Measurements from ENCODE around the gene MICALL1. TPM values are rescaled to one million over a fixed set of nuclear protein-coding genes. Genes with fewer than 3 reads are reported as not detected.
A peak's percentile ranks its signal among the peaks of the same experiment; 100 is the strongest.

The MICALL1 gene
- total RNA-seq, 4 donors from 2014 or later, result 64.7 to 139 (median 88.4) TPM

DNA sequence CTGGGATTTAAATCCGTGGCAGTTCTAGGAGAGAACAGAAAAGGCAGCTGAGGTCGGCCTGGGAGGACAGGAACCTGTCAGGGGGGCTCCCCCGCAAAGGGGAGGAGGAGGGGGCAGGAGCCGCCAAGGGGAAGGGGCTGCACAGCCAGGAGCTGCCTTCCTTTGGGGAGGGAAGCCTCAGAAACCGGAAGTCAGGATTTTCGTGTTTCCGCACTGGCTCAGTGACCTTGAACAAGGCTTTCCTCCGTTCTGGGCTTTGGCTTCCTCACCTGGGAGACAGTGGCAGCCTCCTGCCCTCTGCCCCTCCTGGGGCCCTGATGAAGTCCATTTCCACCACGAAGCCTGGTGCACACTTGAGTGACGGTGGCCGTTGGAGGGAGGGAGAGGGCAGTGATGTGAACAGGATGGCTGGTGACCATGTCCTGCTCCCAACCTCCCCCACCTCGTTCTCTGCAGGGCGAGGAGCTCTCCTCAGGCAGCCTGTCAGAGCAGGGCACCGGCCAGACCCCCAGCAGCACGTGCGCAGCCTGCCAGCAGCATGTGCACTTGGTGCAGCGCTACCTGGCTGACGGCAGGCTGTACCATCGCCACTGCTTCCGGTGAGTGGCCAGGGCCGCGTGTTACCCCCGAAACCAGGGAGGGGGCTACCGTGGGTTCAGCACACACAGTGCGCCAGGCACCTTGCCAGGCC is 12.6 kb downstream of the MICALL1 start:
- no peak overlapping the region for H3K4me3 ChIP-seq
- no peak for DNase-seq
- no peaks in the 10 kb centered on the region for H3K27me3 ChIP-seq
- peaks cover 37 to 99% (median 60%) of the 10 kb centered on the region in 3 donors for H3K36me3 ChIP-seq
- intact Hi-C loops (cut with DNase I), result no loop called here
- 80 to 94% methylated on average over 8 to 11 of the region's 25 CpGs for WGBS, 2 donors
- TF ChIP-seq POLR2A (IDR thresholded peaks at IDR 0.05), result no peak
- TF ChIP-seq, protein P1, sequence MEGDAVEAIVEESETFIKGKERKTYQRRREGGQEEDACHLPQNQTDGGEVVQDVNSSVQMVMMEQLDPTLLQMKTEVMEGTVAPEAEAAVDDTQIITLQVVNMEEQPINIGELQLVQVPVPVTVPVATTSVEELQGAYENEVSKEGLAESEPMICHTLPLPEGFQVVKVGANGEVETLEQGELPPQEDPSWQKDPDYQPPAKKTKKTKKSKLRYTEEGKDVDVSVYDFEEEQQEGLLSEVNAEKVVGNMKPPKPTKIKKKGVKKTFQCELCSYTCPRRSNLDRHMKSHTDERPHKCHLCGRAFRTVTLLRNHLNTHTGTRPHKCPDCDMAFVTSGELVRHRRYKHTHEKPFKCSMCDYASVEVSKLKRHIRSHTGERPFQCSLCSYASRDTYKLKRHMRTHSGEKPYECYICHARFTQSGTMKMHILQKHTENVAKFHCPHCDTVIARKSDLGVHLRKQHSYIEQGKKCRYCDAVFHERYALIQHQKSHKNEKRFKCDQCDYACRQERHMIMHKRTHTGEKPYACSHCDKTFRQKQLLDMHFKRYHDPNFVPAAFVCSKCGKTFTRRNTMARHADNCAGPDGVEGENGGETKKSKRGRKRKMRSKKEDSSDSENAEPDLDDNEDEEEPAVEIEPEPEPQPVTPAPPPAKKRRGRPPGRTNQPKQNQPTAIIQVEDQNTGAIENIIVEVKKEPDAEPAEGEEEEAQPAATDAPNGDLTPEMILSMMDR (IDR thresholded peaks at IDR 0.05), result no peak
- H3K9me3 ChIP-seq, result no peaks in the 10 kb centered on the region
- H3K27ac ChIP-seq, result peak overlapping the region in 2 of 4 donors; percentile 9 to 16
- peaks cover 0 to 5% (median 0%) of the 10 kb centered on the region in 3 donors for H3K4me1 ChIP-seq

GRCh38 chr22:37920126-37920525 is 14.0 kb downstream of the MICALL1 start:
- no peaks in the 10 kb centered on the region for H3K9me3 ChIP-seq
- H3K36me3 ChIP-seq, result peaks cover 46 to 99% (median 66%) of the 10 kb centered on the region in 3 donors
- DNase-seq, result no peak
- H3K27me3 ChIP-seq, result no peaks in the 10 kb centered on the region
- peak overlapping the region in 1 of 4 donors; percentile 30 for H3K27ac ChIP-seq
- 65 to 69% methylated on average over 5 of the region's 5 CpGs for WGBS, 2 donors
- no peak overlapping the region for H3K4me3 ChIP-seq
- H3K4me1 ChIP-seq, result peaks cover 0 to 12% (median 0%) of the 10 kb centered on the region in 3 donors
- intact Hi-C loops (cut with DNase I), result no loop called here
- no peak for TF ChIP-seq POLR2A (IDR thresholded peaks at IDR 0.05)
- TF ChIP-seq, protein P1 (IDR thresholded peaks at IDR 0.05), result no peak

GRCh38 chr22:37922191-37922590 is 16.1 kb downstream of the MICALL1 start:
- 57 to 79% methylated on average over 1 to 2 of the region's 11 CpGs for whole genome bisulfite sequencing, 2 donors

DNA sequence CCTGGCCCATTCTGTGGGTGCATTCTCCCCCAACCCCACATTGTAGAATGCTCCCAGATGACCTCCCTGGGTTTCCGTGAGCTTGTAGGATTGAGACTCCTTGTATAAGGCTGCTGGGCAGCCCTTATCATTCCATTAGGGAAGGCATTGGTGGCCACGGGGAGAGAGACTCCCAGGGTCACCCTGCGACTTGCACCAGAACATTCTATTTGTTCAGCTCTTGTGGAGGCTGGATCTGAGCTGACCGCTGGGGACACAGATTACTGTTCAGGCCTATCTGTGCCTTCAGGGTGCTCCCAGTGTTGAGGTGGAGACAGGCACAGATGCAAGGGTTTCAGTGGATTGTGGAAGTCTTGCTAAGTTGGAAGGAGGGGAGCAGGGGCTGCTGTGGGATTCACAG is 17.8 kb downstream of the MICALL1 start:
- TF ChIP-seq, protein P1 (IDR thresholded peaks at IDR 0.05), result no peak
- no peak for TF ChIP-seq POLR2A (IDR thresholded peaks at IDR 0.05)
- intact Hi-C loops (cut with DNase I), result no loop called here
- no peak overlapping the region for H3K27ac ChIP-seq
- H3K4me3 ChIP-seq, result no peak overlapping the region
- WGBS, 2 donors, result 100% methylated on average over 1 of the region's 4 CpGs; no CpG with 5 or more reads in 1 of the 2 donors
- no peaks in the 10 kb centered on the region for H3K27me3 ChIP-seq
- no peak for DNase-seq
- no peaks in the 10 kb centered on the region for H3K9me3 ChIP-seq
- H3K36me3 ChIP-seq, result peaks cover 62 to 99% (median 68%) of the 10 kb centered on the region in 3 donors
- peaks cover 0 to 17% (median 0%) of the 10 kb centered on the region in 3 donors for H3K4me1 ChIP-seq

More at GRCh38 chr22:37922191-37922590, 16.1 kb downstream of the MICALL1 start:
- H3K27me3 ChIP-seq, result no peaks in the 10 kb centered on the region
- no peak for DNase-seq
- H3K27ac ChIP-seq, result peak overlapping the region in 1 of 4 donors; percentile 17
- H3K36me3 ChIP-seq, result peaks cover 53 to 99% (median 72%) of the 10 kb centered on the region in 3 donors
- peaks cover 0 to 16% (median 0%) of the 10 kb centered on the region in 3 donors for H3K4me1 ChIP-seq
- intact Hi-C loops (cut with DNase I), result no loop called here
- H3K9me3 ChIP-seq, result no peaks in the 10 kb centered on the region
- no peak overlapping the region for H3K4me3 ChIP-seq
- TF ChIP-seq, protein P1 (IDR thresholded peaks at IDR 0.05), result no peak
- no peak for TF ChIP-seq POLR2A (IDR thresholded peaks at IDR 0.05)

DNA sequence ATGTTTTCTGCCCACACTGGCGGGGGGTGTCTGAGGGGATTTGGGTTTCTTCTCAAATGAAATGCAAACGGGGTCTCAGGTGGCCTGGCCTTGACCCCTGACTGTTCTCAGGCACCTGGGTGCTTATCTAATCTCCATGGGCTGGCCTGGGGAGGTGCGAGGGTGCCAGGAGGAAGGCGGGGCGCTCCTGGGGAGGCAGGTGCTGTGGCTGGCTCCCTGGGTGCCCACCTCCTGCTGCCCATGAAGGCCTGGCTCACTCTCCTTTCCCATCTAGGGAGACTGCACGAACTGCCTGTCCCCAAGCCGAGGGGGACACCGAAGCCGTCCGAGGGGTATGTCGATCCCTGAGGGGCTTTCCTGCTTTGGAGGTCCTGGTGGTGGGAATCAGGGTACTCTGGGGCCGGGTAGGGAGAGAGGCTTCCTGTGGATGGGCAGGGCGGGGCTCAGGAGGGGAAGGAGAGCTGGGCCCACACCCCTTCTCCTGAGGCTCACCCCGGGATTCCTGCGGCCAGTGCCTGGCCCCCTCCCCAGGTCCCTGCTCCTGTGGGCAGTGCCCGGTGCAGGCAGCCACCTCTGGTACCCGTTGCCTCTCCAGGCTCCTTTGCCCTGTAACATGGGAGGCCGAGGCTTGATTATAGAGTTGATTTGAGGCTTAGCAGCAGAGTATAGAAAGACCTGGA is 18.4 kb downstream of the MICALL1 start:
- no peaks in the 10 kb centered on the region for H3K9me3 ChIP-seq
- H3K27me3 ChIP-seq, result no peaks in the 10 kb centered on the region
- H3K36me3 ChIP-seq, result peaks cover 64 to 99% (median 67%) of the 10 kb centered on the region in 3 donors
- H3K27ac ChIP-seq, result peak overlapping the region in 2 of 4 donors; percentile 10 to 20
- no peak overlapping the region for H3K4me3 ChIP-seq
- WGBS, 2 donors, result 80 to 87% methylated on average over 2 to 6 of the region's 18 CpGs
- intact Hi-C loops (cut with DNase I), result no loop called here
- DNase-seq, result no peak
- TF ChIP-seq, protein P1 (IDR thresholded peaks at IDR 0.05), result no peak
- no peak for TF ChIP-seq POLR2A (IDR thresholded peaks at IDR 0.05)
- peaks cover 0 to 23% (median 6%) of the 10 kb centered on the region in 3 donors for H3K4me1 ChIP-seq

Measured in esophagus squamous epithelium (tissue), 5 donors.